Activated naive CD4-positive, alpha-beta T cell treated with anti-CD3 and anti-CD28 coated beads, Interleukin-2, amount 50 U/mL, for 16 hours (primary cell): ENCODE data around the gene IDH2.
"Not testable (repeated sequence)": the region's sequence is repeated elsewhere in the genome, so short reads cannot be mapped to it uniquely, and the experiment has no call there.

ENCODE experiments used
- DNase-seq: peaks from one replicate; pipeline ENCODE4 v3.0.0-alpha.2; 2020

Gene IDH2

GRCh38 chr15:90101969-90102890, at the start of gene IDH2:
Gene IDH2, minus strand, starts transcription at chr15:90102468. Its CDS starts 78 bp downstream, at chr15:90102390.
- peak; percentile 77 for DNase-seq

GRCh38 chr15:90150551-90150950, 48.3 kb upstream of the IDH2 start:
- DNase-seq = not testable (repeated sequence)

- DNase-seq = no peak
These were observed 47.5 kb upstream of the IDH2 start for GRCh38 chr15:90149609-90150340.

GRCh38 chr15:90146198-90146761, 44.0 kb upstream of the IDH2 start:
- DNase-seq = not testable (repeated sequence)

GRCh38 chr15:90145761-90146160, 43.5 kb upstream of the IDH2 start:
- no peak for DNase-seq

DNA sequence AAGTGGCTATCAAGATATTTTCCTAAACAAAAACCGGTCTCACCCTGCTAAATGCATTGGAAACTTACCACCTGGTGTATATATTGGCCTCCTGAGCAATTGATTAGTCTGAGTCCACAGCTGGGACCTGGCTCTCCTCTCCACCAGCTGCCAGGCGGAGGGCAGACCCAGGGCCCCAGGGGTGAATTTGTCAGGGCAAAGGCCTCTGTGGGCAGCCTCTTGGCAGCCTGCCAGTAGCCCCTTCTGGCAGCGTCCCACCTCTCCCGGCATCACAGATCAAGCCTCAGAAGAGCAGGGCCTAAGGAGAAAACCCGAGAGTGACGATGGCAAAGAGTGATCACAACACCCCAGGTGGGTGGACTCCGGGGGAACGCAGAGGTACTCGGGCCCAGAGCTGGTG, 43.0 kb upstream of the IDH2 start:
- DNase-seq = no peak

DNA sequence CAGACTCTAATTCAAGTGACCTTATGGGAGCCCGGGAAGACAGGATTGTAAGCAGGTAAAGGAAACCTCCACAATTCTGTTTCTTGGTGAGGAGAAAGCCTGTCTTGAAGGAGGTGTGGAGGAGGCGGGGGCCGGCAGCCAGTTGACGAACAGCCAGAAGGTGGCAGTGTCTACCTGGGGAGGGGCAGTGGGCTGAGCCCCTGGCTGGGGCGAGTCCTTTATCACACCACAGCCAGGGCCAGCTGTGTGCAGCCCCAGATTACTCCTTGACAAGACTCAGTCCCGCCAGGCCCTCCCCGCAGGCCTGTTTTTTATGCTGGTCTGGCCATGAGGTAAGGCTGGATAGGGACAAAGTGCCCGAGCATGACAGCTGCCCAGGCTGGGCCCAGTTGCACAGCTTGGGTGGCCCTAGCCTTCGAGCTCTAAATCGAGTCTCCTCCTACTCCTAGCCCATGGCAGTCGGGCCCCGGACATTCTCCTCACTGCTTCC, 40.9 kb upstream of the IDH2 start:
- DNase-seq = peak; percentile 68

DNA sequence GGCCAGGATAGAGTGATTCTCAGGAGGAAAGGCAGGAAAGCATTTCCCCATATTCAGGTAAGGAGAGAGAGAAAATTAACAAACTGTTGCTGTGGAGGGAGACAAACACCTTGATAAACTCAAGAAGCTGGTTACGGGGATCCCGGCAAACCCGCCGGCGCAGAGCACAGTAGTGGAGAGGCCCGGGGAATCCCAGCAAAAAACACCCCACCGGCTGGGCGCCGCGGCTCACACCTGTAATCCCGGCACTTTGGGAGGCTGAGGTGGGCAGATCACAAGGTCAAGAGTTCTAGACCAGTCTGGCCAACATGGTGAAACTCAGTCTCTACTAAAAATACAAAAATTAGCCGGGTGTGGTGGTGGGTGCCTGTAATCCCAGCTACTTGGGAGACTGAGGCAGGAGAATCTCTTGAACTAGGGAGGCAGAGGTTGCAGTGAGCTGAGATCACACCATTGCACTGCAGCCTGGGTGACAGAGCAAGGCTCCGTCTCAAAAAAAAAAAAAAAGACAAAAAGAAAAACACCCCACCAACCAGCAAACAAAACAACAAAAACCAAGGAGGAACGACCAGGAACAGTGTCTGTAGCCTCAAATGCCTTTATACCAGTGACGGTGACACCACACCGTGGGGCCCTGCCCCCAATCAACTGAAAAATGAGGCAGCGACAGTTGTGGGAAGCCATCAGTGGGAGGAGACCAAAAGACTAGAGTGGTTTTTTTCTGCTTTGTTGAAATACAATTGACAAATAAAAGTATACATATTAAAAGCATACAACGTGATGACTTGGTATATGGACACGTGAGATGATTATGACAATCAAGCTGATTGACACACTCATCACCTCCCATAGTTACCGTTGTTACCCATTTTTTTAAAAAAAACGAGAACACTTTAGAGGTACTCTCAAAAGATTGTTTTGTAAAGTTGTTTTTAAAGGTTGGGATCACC, 40.2 kb upstream of the IDH2 start:
- peak; percentile 52 for DNase-seq

- DNase-seq = no peak
These were observed 39.4 kb upstream of the IDH2 start for GRCh38 chr15:90141646-90142045.

DNA sequence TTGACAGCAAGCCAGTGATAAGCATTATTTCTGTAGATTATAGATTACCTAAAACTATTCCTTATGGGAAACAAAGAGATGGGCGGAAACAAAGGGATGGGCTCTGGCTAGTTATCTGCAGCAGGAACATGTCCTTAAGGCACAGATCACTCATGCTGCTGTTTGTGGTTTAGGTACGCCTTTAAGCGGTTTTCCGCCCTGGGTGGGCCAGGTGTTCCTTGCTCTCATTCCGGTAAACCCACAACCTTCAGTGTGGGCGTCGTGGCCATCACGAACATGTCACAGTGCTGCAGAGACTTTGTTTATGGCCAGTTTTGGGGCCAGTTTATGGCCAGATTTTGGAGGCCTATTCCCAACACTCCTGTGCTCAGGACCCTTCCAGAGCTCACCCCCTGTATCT, 37.3 kb upstream of the IDH2 start:
- DNase-seq = peak; percentile 20

- DNase-seq = no peak
These were observed 36.0 kb upstream of the IDH2 start for GRCh38 chr15:90138071-90138833.

DNA sequence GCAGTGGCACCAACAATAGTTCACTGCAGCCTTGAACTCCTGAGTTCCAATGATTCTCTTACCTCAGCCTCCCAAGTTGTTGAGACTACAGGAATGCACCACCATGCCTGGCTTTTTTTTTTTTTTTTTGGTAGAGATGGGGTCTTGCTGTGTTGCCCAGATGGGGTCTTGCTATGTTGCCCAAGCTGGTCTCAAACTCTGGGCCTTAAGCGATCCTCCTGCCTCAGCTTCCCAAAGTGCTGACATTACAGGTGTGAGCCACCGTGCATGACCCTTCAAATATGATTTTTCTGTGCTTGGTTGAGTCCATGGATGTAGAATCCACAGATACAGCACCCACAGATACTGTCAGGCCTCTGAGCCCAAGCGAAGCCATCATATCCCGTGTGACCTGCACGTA, 30.2 kb upstream of the IDH2 start:
- no peak for DNase-seq

GRCh38 chr15:90131848-90132247, 29.6 kb upstream of the IDH2 start:
- no peak for DNase-seq

DNA sequence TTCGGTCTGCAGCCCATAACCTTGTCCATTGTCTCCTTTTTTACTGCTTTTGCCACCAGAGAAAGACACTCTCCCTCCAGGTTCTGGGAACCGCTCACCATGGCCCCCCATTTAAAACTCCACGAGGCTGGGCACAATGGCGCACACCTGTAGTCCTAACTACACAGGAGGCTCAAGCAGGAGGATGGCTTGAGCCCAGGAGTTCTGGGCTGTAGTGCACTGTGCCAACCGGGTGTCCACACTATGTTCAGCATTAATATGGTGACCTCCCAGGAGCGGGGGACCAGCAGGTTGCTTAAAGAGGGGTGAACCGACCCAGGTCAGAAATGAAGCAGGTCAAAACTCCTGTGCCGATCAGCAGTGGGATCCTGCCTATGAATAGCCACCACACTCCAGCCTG, 28.0 kb upstream of the IDH2 start:
- DNase-seq = no peak

- DNase-seq = no peak
These were observed 24.5 kb upstream of the IDH2 start for GRCh38 chr15:90126596-90127435.

DNA sequence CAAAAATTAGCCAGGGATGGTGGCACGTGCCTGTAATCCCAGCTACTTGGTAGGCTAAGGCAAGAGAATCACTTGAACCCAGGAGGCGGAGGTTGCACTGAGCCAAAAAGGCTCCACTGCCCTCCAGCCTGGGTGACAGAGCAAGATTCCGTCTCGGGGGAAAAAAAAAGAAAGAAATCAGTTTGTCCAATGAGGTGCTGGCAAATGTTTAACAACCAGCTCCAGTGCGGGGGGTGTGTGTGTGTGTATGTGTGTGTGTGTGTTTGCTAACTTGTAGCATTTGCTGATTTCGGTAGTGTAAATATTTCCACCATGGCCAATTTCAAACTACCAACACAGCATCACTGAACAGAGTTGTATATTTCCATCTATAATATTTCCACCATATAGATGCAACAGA, 23.8 kb upstream of the IDH2 start:
- DNase-seq = no peak

GRCh38 chr15:90124507-90124906, 22.2 kb upstream of the IDH2 start:
- no peak for DNase-seq

GRCh38 chr15:90121086-90121485, 18.8 kb upstream of the IDH2 start:
- DNase-seq = no peak

DNA sequence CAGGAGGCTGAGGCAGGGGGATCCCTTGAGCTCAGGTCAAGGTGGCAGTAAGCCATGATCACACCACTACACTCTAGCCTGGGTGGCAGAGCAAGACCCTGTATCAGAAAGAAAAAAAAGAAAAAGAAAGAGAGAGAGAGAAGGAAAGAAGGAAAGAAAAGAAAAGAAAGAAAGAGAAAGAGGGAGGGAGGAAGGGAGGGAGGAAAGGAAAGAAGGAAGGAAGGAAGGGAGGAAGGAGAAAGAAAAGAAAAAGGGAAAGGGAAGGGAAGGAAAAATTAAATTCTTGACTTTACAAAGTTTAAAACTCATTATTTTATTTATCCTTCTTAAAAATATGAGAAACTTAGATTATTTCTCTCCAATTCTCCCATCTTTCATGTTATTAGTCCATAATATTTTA, 17.1 kb upstream of the IDH2 start:
- no peak for DNase-seq

DNA sequence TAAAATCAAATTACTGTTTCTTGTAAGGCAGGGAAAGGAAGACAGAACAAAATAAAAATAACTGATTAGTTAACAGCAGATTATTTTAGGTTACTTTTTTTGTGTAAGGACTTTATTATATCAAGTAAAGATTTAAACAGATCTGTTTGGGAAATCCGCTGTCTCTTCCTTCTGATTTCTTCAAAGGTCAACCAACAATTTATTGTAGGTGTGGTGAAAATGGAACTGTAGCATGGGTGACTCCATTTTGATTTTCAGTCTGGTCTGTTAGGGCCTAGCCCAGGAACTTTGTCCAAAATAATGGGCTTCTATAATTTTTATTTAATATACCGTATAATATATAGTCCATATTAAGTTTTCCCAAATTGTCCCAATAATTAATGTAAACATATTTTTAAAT, 13.5 kb upstream of the IDH2 start:
- DNase-seq = no peak

GRCh38 chr15:90114451-90114901, 12.2 kb upstream of the IDH2 start:
- no peak for DNase-seq
